ENCODE measurements around the gene KRT15.

- no peak for TF ChIP-seq POLR2A (IDR thresholded peaks at IDR 0.05; ENCODE audit: low read length)
- TF ChIP-seq GATA1 (IDR thresholded peaks at IDR 0.05; ENCODE audit: low read depth, low read length): no peak
Observed at GRCh38 chr17:41556306-41556705, 37.6 kb upstream of the KRT15 start.
